Measurements from ENCODE around the gene TFPT. TPM values are rescaled to one million over a fixed set of nuclear protein-coding genes. Genes with fewer than 3 reads are reported as not detected.

Gene TFPT
- polyA plus RNA-seq, 12 donors = 10.6 to 16.6 (median 12.5) TPM; not detected in 1

GRCh38 chr19:54084410-54084809 lies 31.0 kb downstream of the TFPT start:
- DNase-seq = no peak

GRCh38 chr19:54081032-54081431 lies 34.4 kb downstream of the TFPT start, which contains the start of gene TARM1:
Gene TARM1 (minus strand): TSS chr19:54081365. CDS start chr19:54081340, 25 bp downstream.
- DNase-seq = no peak

- DNase-seq = no peak
These were observed 38.1 kb downstream of the TFPT start for GRCh38 chr19:54077334-54077733.

- no peak for DNase-seq
These were observed 40.6 kb downstream of the TFPT start for GRCh38 chr19:54074851-54075250.

GRCh38 chr19:54073829-54074228 lies 41.6 kb downstream of the TFPT start:
- no peak for DNase-seq

- no peak for DNase-seq
These were observed 46.0 kb downstream of the TFPT start for GRCh38 chr19:54069470-54069869.

GRCh38 chr19:54063350-54064116 lies 51.9 kb downstream of the TFPT start, which contains the start of gene VSTM1:
Gene VSTM1 (minus strand): TSS chr19:54063897. CDS start chr19:54063777, 120 bp downstream.
- DNase-seq = no peak

GRCh38 chr19:54062643-54063042 lies 52.8 kb downstream of the TFPT start:
- no peak for DNase-seq

Other genes with a start within 250 kb of the TFPT start
- gene MYADM, start 247.8 kb downstream of the TFPT start, polyA plus RNA-seq (ENCODE audit: insufficient read length in 12 of 12) = 1,000 to 10,000 TPM in 1 of 12 donors, 100 to 1,000 TPM in 11; 129 to 1,426 (median 184) TPM
- 1 to 10 TPM in 2 of 12 donors, under 1 TPM in 6, not detected in 4; 0.09 to 4.5 (median 0.21) TPM for gene PRKCG, start 233.5 kb downstream of the TFPT start, polyA plus RNA-seq (ENCODE audit: insufficient read length in 12 of 12)
- under 1 TPM in 10 of 12 donors, not detected in 2; 0.14 to 0.34 (median 0.29) TPM for gene CACNG7, start 206.4 kb downstream of the TFPT start, polyA plus RNA-seq (ENCODE audit: insufficient read length in 12 of 12)
- 1 to 10 TPM in 3 of 12 donors, under 1 TPM in 7, not detected in 2; 0.29 to 1.4 (median 0.72) TPM for gene CACNG8, start 152.7 kb downstream of the TFPT start, polyA plus RNA-seq (ENCODE audit: insufficient read length in 12 of 12)
- gene CACNG6, start 124.0 kb downstream of the TFPT start, polyA plus RNA-seq (ENCODE audit: insufficient read length in 12 of 12) = 10 to 100 TPM in 11 of 12 donors, not detected in 1; 11.9 to 53.5 (median 26.8) TPM
- gene VSTM1, start 51.8 kb downstream of the TFPT start, polyA plus RNA-seq (ENCODE audit: insufficient read length in 12 of 12) = under 1 TPM in 3 of 12 donors, not detected in 9; 0.34 to 0.77 (median 0.37) TPM
- gene TARM1, start 34.3 kb downstream of the TFPT start, polyA plus RNA-seq (ENCODE audit: insufficient read length in 12 of 12) = under 1 TPM in 2 of 12 donors, not detected in 10; 0.19 to 0.23 TPM
- gene OSCAR, start 14.9 kb downstream of the TFPT start, polyA plus RNA-seq (ENCODE audit: insufficient read length in 12 of 12) = 1 to 10 TPM in 1 of 12 donors, under 1 TPM in 8, not detected in 3; 0.09 to 1.5 (median 0.32) TPM
- gene NDUFA3, start 12.8 kb downstream of the TFPT start, polyA plus RNA-seq (ENCODE audit: insufficient read length in 12 of 12) = 100 to 1,000 TPM in 4 of 12 donors, 10 to 100 TPM in 7, not detected in 1; 80.2 to 127 (median 95.8) TPM
- 10 to 100 TPM in 11 of 12 donors, not detected in 1; 40.3 to 64.0 (median 43.6) TPM for gene PRPF31, start 97 bp upstream of the TFPT start, polyA plus RNA-seq (ENCODE audit: insufficient read length in 12 of 12)
- gene CNOT3, start 22.1 kb upstream of the TFPT start, polyA plus RNA-seq (ENCODE audit: insufficient read length in 12 of 12) = 100 to 1,000 TPM in 1 of 12 donors, 10 to 100 TPM in 11; 29.8 to 595 (median 38.1) TPM
- gene LENG1, start 44.1 kb upstream of the TFPT start, polyA plus RNA-seq (ENCODE audit: insufficient read length in 12 of 12) = 10 to 100 TPM in 2 of 12 donors, 1 to 10 TPM in 9, not detected in 1; 6.1 to 11.9 (median 7.3) TPM
- 10 to 100 TPM in 1 of 12 donors, 1 to 10 TPM in 10, not detected in 1; 1.6 to 35.1 (median 3.5) TPM for gene TMC4, start 57.5 kb upstream of the TFPT start, polyA plus RNA-seq (ENCODE audit: insufficient read length in 12 of 12)
- gene MBOAT7, start 73.9 kb upstream of the TFPT start, polyA plus RNA-seq (ENCODE audit: insufficient read length in 12 of 12) = 10 to 100 TPM in 11 of 12 donors, not detected in 1; 17.0 to 85.5 (median 27.2) TPM
- 10 to 100 TPM in 11 of 12 donors, not detected in 1; 21.8 to 51.7 (median 29.9) TPM for gene TSEN34, start 75.7 kb upstream of the TFPT start, polyA plus RNA-seq (ENCODE audit: insufficient read length in 12 of 12)
- 1,000 to 10,000 TPM; 1,267 to 2,301 (median 1,915) TPM for gene RPS9, start 85.2 kb upstream of the TFPT start, polyA plus RNA-seq (ENCODE audit: insufficient read length in 12 of 12)
- 1 to 10 TPM in 10 of 12 donors, not detected in 2; 1.2 to 4.1 (median 2.4) TPM for gene LILRB3, start 107.3 kb upstream of the TFPT start, polyA plus RNA-seq (ENCODE audit: insufficient read length in 12 of 12)
- 1 to 10 TPM in 9 of 12 donors, under 1 TPM in 1, not detected in 2; 0.95 to 2.4 (median 1.7) TPM for gene LILRA6, start 127.1 kb upstream of the TFPT start, polyA plus RNA-seq (ENCODE audit: insufficient read length in 12 of 12)
- gene LILRB5, start 141.6 kb upstream of the TFPT start, polyA plus RNA-seq (ENCODE audit: insufficient read length in 12 of 12) = 10 to 100 TPM in 2 of 12 donors, 1 to 10 TPM in 9, not detected in 1; 5.5 to 10.6 (median 8.5) TPM
- gene LILRB2, start 165.5 kb upstream of the TFPT start, polyA plus RNA-seq (ENCODE audit: insufficient read length in 12 of 12) = 1 to 10 TPM in 10 of 12 donors, not detected in 2; 1.4 to 3.8 (median 1.8) TPM
- 1 to 10 TPM in 1 of 12 donors, under 1 TPM in 9, not detected in 2; 0.31 to 1.2 (median 0.57) TPM for gene LILRA5, start 197.5 kb upstream of the TFPT start, polyA plus RNA-seq (ENCODE audit: insufficient read length in 12 of 12)
- gene LILRA4, start 223.5 kb upstream of the TFPT start, polyA plus RNA-seq (ENCODE audit: insufficient read length in 12 of 12) = under 1 TPM in 2 of 12 donors, not detected in 10; 0.11 to 0.63 TPM
- 10 to 100 TPM in 2 of 12 donors, 1 to 10 TPM in 8, not detected in 2; 5.6 to 14.3 (median 6.7) TPM for gene LAIR1, start 249.3 kb upstream of the TFPT start, polyA plus RNA-seq (ENCODE audit: insufficient read length in 12 of 12)